Stomach (tissue), 9 donors: Measurements from ENCODE around the gene BMAL2. TPM values are rescaled to one million over a fixed set of nuclear protein-coding genes. Genes with fewer than 3 reads are reported as not detected.

Experiments used
- DNase-seq, 2 donors: peaks; one replicate each; pipeline versions ENCODE4 v3.0.0 to v3.0.0-alpha.2; 2013 to 2019
- H3K27ac ChIP-seq, 5 donors: fragments of 200-600 bp in 4 of 5; sonication (generic) in 4 of 5; one replicate each; pipeline ENCODE4 v1.5.1; 2013 to 2019; ENCODE audit warnings: mild to moderate bottlenecking in 1 of 5, moderate library complexity in 1 of 5
- H3K27me3 ChIP-seq, 3 donors: fragments of 200-600 bp; sonication (generic); one replicate each; pipeline ENCODE4 v1.5.1; 2017 to 2019; ENCODE audit warnings: mixed run types in 1 of 3
- H3K36me3 ChIP-seq, 4 donors: fragments of 200-600 bp; sonication (generic); 1 replicate in 3 of 4; 2 replicates in 1 of 4; pipeline ENCODE4 v1.5.1; 2016 to 2019
- H3K4me1 ChIP-seq, 4 donors: fragments of 200-600 bp; sonication (generic); one replicate each; pipeline ENCODE4 v1.5.1; 2016 to 2019
- H3K4me3 ChIP-seq, 4 donors: fragments of 200-600 bp; sonication (generic) in 3 of 4; one replicate each; pipeline ENCODE4 v1.5.1; 2016 to 2019; ENCODE audit warnings: mild to moderate bottlenecking in 1 of 4
- H3K9me3 ChIP-seq, 4 donors: fragments of 200-600 bp; sonication (generic); one replicate each; pipeline ENCODE4 v1.5.1; 2016 to 2019
- EP300 ChIP-seq: sonication (generic); formaldehyde crosslinking; IDR thresholded peaks from one replicate; pipeline ENCODE4 v1.6.1; 2017; ENCODE audit warnings: antibody characterized with exemption
- POLR2A ChIP-seq, 4 donors: fragments of 450-650 bp; IDR thresholded peaks; one replicate each; pipeline ENCODE4 v1.6.1; 2016; ENCODE audit warnings: antibody characterized with exemption in 4 of 4, control low read depth in 2 of 4, mild to moderate bottlenecking in 1 of 4, moderate library complexity in 1 of 4
- POLR2AphosphoS5 ChIP-seq, 3 donors: sonication (generic); formaldehyde crosslinking; IDR thresholded peaks; one replicate each; pipeline ENCODE4 v1.6.1; 2016; ENCODE audit warnings: antibody characterized with exemption in 3 of 3
- WGBS, 5 donors: extraction: QIAGEN DNeasy Blood & Tissue Kit in 3 of 5; methylation state at CpG; one replicate each; pipeline versions ENCODE4 v1.1.5 to v1.1.7; 2013 to 2018; 5-methylcytosine and 5-hydroxymethylcytosine counted together
- intact Hi-C: fragments of 100-400 bp; cut with DNase I; formaldehyde crosslinking; loops from one replicate; pipeline ENCODE4 v1.15.1; 2023; ENCODE audit warnings: low total_unique reads
- polyA plus RNA-seq, 3 donors: library from polyadenylated mRNA; stranded (reverse); fragments of 200-250 nt; gene quantifications; one replicate each; pipeline ENCODE4 v1.2.3, GENCODE V29; 2013
- total RNA-seq, 5 donors: library from RNA; depleted of rRNA; stranded (reverse); fragments of >200 nt; gene quantifications; one replicate each; pipeline versions ENCODE4 v1.1.0 to v1.2.3, GENCODE V29; 2014 to 2016
- TF ChIP-seq, protein P1 (sequence below), 7 experiments: fragments of 450-650 bp in 4 of 7; fragments of 200-600 bp in 3 of 7; sonication (generic) in 3 of 7; IDR thresholded peaks; one replicate each; pipeline ENCODE4 v1.5.1; 2016 to 2019; ENCODE audit warnings: antibody characterized with exemption in 7 of 7, control low read depth in 2 of 7, mild to moderate bottlenecking in 1 of 7
- donor health status: healthy with polysubstance abuse.
- donor health status: Bipolar disorder and iron deficiency.
- donor health status: healthy.

BMAL2 gene
- total and polyA plus RNA-seq, 8 donors = 3.8 to 34.4 (median 10.6) TPM

DNA sequence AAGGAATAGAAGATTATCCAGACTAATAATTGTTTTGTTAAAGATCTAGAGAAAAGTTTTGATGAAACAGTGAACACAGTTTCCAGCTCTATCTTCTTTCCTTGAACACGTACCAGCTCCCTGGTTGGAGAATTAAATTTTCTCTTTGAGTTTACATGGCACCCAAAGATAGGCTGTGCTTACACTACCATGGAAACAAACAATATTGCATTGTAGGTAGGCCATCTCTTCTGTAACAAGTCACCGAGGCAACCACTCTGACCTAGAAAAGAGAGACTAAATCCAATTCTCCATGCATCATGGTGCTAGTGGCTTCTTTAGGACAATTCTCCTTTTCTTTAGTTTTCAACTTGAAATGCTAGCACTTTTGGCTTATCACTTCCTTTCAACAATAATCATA is 9.9 kb downstream of the BMAL2 start:
- Histone ChIP-seq H3K4me1 (peaks cover 0 to 43% (median 2%) of the 10 kb centered on the region in 4 donors), H3K27ac (no peak overlapping the region), H3K9me3 (no peaks in the 10 kb centered on the region), H3K36me3 (no peaks in the 10 kb centered on the region), H3K27me3 (no peaks in the 10 kb centered on the region), H3K4me3 (no peak overlapping the region)
- TF ChIP-seq EP300 (no peak), POLR2A (IDR thresholded peaks at IDR 0.05) (no peak), POLR2AphosphoS5 (IDR thresholded peaks at IDR 0.05) (no peak)
- TF ChIP-seq, protein P1, sequence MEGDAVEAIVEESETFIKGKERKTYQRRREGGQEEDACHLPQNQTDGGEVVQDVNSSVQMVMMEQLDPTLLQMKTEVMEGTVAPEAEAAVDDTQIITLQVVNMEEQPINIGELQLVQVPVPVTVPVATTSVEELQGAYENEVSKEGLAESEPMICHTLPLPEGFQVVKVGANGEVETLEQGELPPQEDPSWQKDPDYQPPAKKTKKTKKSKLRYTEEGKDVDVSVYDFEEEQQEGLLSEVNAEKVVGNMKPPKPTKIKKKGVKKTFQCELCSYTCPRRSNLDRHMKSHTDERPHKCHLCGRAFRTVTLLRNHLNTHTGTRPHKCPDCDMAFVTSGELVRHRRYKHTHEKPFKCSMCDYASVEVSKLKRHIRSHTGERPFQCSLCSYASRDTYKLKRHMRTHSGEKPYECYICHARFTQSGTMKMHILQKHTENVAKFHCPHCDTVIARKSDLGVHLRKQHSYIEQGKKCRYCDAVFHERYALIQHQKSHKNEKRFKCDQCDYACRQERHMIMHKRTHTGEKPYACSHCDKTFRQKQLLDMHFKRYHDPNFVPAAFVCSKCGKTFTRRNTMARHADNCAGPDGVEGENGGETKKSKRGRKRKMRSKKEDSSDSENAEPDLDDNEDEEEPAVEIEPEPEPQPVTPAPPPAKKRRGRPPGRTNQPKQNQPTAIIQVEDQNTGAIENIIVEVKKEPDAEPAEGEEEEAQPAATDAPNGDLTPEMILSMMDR (IDR thresholded peaks at IDR 0.05) = no peak
- intact Hi-C loops = no loop called here
- DNase-seq = no peak
- WGBS, 5 donors = 75 to 96% (median 79%) methylated on average over 2 of the region's 2 CpGs

DNA sequence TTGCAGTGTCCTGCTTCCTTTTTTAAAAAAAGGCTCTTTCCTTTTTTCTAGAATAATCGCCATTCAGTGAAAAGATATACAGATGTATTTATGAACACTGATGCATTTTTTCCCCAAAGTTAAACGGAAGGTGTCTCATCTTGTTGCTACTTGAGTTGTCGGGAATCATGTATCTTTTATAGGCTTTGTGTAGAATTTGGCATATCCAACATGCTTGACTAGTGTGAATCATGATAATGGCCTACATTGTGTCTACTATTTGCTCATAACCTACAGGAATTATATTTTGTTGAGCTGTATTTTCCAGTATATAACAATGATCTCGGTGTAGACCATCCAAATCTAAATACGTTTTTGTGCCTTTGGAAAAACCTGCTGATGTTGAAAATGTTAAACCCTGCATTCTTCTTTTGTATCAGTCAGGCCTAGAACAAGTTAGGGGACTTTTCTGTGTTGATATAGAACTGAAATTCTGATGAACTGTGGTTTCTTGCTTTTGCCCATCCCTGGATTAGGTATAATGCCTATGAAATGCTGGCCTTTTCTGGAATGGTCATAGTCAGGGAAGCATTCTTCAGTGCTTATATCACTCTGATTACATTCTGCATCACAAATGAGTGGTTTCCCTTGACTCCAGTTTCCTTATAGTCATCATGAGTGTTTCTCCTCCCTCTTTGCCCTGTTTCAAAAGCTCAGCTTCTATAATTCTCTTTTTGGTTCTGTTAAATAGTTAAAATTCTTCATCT is 10.8 kb downstream of the BMAL2 start:
- H3K27me3 ChIP-seq = no peaks in the 10 kb centered on the region
- H3K4me3 ChIP-seq = no peak overlapping the region
- peak in 1 of 2 donors; percentile 43 for DNase-seq
- WGBS, 5 donors = 82 to 89% (median 84%) methylated on average over 5 of the region's 5 CpGs
- H3K27ac ChIP-seq = peak overlapping the region in 2 of 5 donors; percentile 18 to 55
- H3K36me3 ChIP-seq = no peaks in the 10 kb centered on the region
- no peaks in the 10 kb centered on the region for H3K9me3 ChIP-seq
- intact Hi-C loops = no loop called here
- H3K4me1 ChIP-seq = peaks cover 0 to 34% (median 0%) of the 10 kb centered on the region in 4 donors
- TF ChIP-seq POLR2A (IDR thresholded peaks at IDR 0.05) = no peak
- TF ChIP-seq, protein P1 (IDR thresholded peaks at IDR 0.05) = no peak
- TF ChIP-seq POLR2AphosphoS5 (IDR thresholded peaks at IDR 0.05) = peak in 1 of 3 donors; percentile 36

DNA sequence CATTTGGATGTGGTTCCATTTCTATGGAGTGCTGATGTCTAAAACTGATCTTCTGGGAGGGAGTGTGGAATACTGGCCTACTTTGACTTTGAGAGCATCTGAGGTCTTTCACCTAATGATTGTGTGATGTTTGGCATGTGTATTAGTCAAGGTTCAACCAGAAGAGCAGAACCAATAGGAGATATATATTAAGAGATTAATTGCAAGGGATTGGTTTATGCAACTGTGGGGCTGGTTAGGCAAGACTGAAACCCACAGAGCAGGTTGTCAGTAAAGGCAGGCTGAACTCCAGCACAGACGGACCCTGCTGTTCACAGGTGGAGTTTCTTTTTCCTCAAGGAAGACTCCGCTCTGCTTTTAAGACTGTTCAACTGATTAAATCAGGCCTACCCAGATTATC is 11.6 kb downstream of the BMAL2 start:
- Histone ChIP-seq H3K36me3 (no peaks in the 10 kb centered on the region), H3K9me3 (no peaks in the 10 kb centered on the region), H3K4me3 (no peak overlapping the region), H3K4me1 (peaks cover 0 to 30% (median 0%) of the 10 kb centered on the region in 4 donors), H3K27ac (peak overlapping the region in 2 of 5 donors; percentile 23 to 55), H3K27me3 (no peaks in the 10 kb centered on the region)
- DNase-seq = no peak
- WGBS, 5 donors = 58 to 79% (median 73%) methylated on average over 2 of the region's 2 CpGs
- no peak for TF ChIP-seq POLR2AphosphoS5 (IDR thresholded peaks at IDR 0.05)
- TF ChIP-seq, protein P1 (IDR thresholded peaks at IDR 0.05) = no peak
- TF ChIP-seq POLR2A (IDR thresholded peaks at IDR 0.05) = no peak
- TF ChIP-seq EP300 = no peak
- intact Hi-C loops = no loop called here

DNA sequence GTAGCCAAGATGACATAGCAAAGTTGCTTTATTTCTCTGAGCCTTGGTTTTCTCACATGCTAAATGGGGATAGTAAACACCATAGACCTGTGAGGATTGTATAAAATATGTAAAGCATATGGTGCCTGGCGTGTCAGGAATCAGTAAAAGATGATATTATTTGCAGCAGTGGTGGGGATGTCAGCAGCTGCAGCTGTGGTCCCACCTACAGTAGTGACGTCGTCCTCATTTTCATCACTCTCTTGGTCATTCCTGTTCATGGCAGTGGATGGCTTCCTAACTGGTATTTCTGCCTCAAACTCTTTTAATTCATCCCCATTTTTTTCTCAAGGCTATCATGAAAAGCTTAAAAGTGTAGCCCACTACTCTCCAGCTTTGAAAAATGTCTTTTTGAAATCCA is 12.1 kb downstream of the BMAL2 start:
- no peaks in the 10 kb centered on the region for H3K36me3 ChIP-seq
- TF ChIP-seq POLR2AphosphoS5 (IDR thresholded peaks at IDR 0.05) (no peak), POLR2A (IDR thresholded peaks at IDR 0.05) (no peak), EP300 (no peak)
- TF ChIP-seq, protein P1 (IDR thresholded peaks at IDR 0.05) = no peak
- intact Hi-C loops = no loop called here
- peak overlapping the region in 1 of 5 donors; percentile 23 for H3K27ac ChIP-seq
- no peaks in the 10 kb centered on the region for H3K9me3 ChIP-seq
- 65 to 89% (median 76%) methylated on average over 3 of the region's 3 CpGs for WGBS, 5 donors
- DNase-seq = no peak
- H3K4me1 ChIP-seq = peaks cover 0 to 30% (median 0%) of the 10 kb centered on the region in 4 donors
- H3K27me3 ChIP-seq = no peaks in the 10 kb centered on the region
- no peak overlapping the region for H3K4me3 ChIP-seq
